ENCODE data around the gene SPTBN1. TPM values are rescaled to one million over a fixed set of nuclear protein-coding genes. Genes with fewer than 3 reads are reported as not detected.

The SPTBN1 gene
- total RNA-seq, 1 donor = 200 TPM

GRCh38 chr2:54669677-54670484, 213.8 kb downstream of the SPTBN1 start:
- no peak overlapping the region for H3K4me3 ChIP-seq (ENCODE audit: low read depth, low read length)
- no peak for TF ChIP-seq CTCF (IDR thresholded peaks at IDR 0.05; ENCODE audit: insufficient read depth, low read depth, low read length)
- DNase-seq (ENCODE audit: low read depth) = peak; percentile 99

DNA sequence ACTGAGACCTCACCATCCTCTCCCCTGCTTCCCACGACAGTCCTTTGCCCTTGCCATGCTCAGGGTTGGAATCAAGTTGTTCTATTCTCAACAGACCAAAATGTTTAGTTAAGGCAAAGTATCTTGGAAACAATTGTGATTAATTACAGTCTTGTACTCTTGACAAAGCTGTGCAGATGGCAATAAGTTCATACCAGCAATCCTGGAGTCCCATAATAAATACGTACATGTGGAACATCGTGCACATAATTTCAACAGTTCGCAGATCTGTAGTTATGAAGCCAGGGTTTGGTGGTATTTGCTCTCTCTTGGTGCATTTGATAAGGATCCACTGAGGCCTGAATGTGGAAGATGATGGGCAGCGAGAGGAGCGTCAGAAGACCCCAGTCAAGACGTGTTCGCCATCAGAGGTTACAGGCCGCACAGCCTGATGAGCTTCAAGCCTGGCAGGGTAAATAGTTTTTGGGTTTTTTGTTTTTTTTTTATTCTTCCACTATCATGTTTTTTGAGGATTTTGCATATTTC, 214.4 kb downstream of the SPTBN1 start:
- H3K4me3 ChIP-seq (ENCODE audit: low read depth, low read length) = no peak overlapping the region
- TF ChIP-seq CTCF (IDR thresholded peaks at IDR 0.05; ENCODE audit: insufficient read depth, low read depth, low read length) = no peak
- no peak for DNase-seq (ENCODE audit: low read depth)

GRCh38 chr2:54671010-54671409, 214.9 kb downstream of the SPTBN1 start:
- no peak for TF ChIP-seq CTCF (IDR thresholded peaks at IDR 0.05; ENCODE audit: insufficient read depth, low read depth, low read length)
- DNase-seq (ENCODE audit: low read depth) = no peak
- H3K4me3 ChIP-seq (ENCODE audit: low read depth, low read length) = no peak overlapping the region

- no peak for TF ChIP-seq CTCF (IDR thresholded peaks at IDR 0.05; ENCODE audit: insufficient read depth, low read depth, low read length)
- peak; percentile 82 for DNase-seq (ENCODE audit: low read depth)
- H3K4me3 ChIP-seq (ENCODE audit: low read depth, low read length) = no peak overlapping the region
Observed at GRCh38 chr2:54671875-54672589, 215.9 kb downstream of the SPTBN1 start.

DNA sequence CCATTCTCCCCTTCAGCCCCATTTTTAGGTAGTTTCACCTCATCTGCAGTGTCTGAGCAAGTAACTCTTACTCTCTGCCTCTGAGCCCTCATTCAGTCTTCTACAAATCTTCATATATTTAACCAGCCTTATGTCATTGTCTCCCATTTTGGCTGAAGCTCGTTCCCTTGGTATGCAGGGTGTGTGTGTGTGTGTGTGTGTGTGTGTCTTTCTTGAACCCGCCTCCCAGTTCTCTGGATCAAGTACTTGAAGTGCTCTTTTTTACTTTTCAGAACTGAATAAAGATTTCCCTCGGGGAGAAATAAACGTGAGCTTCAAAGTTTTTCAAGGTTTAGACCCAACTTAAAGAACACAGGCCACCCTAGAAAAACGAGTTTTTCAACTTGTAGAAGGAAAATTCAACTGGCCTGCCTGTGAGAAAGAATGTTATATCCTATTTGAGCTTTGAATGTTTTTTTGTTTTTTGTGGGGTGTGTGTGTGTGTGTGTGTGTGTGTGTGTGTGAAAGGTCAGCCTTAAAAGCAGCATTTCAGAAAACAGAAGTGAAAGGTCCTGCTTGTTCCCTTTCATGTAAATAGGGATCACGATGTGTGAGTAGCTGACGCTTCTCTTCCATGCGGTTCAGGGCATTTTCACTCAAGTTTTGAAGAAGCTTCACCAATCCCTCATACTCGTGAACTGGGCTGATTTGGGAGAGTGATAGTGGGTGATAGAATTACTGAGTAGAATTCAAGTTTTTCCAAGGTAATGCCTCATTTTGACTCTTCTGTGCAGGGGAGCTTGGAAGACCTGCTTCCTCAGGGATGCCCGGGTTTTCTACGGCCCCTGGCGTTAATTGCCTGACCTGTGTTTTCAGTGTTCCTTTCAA, 216.7 kb downstream of the SPTBN1 start:
- no peak for TF ChIP-seq CTCF (IDR thresholded peaks at IDR 0.05; ENCODE audit: insufficient read depth, low read depth, low read length)
- DNase-seq (ENCODE audit: low read depth) = peak; percentile 34
- H3K4me3 ChIP-seq (ENCODE audit: low read depth, low read length) = no peak overlapping the region

GRCh38 chr2:54673501-54673998, 217.4 kb downstream of the SPTBN1 start:
- peak; percentile 76 for DNase-seq (ENCODE audit: low read depth)
- TF ChIP-seq CTCF (IDR thresholded peaks at IDR 0.05; ENCODE audit: insufficient read depth, low read depth, low read length) = no peak
- no peak overlapping the region for H3K4me3 ChIP-seq (ENCODE audit: low read depth, low read length)
